GM12801 (cell line): ENCODE data around the gene KIAA0930.

Experiments used
- CTCF ChIP-seq: IDR thresholded peaks from one replicate; pipeline ENCODE4 v1.5.1; 2011; ENCODE audit warnings: control low read depth; ENCODE audit not compliant: insufficient read length; ENCODE audit errors: extremely low read depth

The KIAA0930 gene

GRCh38 chr22:45179276-45180049 lies 61.2 kb downstream of the KIAA0930 start:
- TF ChIP-seq CTCF: no peak

- no peak for TF ChIP-seq CTCF
Measured at GRCh38 chr22:45172881-45173585, 67.7 kb downstream of the KIAA0930 start.

GRCh38 chr22:45171830-45172229 lies 68.9 kb downstream of the KIAA0930 start:
- TF ChIP-seq CTCF: no peak

- TF ChIP-seq CTCF: no peak
Measured at GRCh38 chr22:45169591-45170466, 70.9 kb downstream of the KIAA0930 start.

- TF ChIP-seq CTCF: no peak
Measured at GRCh38 chr22:45166932-45167331, 73.8 kb downstream of the KIAA0930 start.

GRCh38 chr22:45164270-45165088 lies 76.2 kb downstream of the KIAA0930 start:
- no peak for TF ChIP-seq CTCF
